Measurements from ENCODE around the gene LRRC53. TPM values are rescaled to one million over a fixed set of nuclear protein-coding genes. Genes with fewer than 3 reads are reported as not detected.

Gene LRRC53
- total and polyA plus RNA-seq, 3 experiments from 2014 or later = not detected

GRCh38 chr1:74526708-74527107 lies 14.3 kb upstream of the LRRC53 start:
- ChIA-PET POLR2A (no interaction called here), CTCF (no interaction called here)
- H3K27ac Mint-ChIP-seq = no peak overlapping the region
- Histone ChIP-seq H3K4me1 (ENCODE audit: insufficient read depth, low read length) (no peaks in the 10 kb centered on the region), H3K36me3 (ENCODE audit: insufficient read depth, low read length) (no peaks in the 10 kb centered on the region), H3K27ac (ENCODE audit: low read depth, low read length) (no peak overlapping the region), H3K9me3 (ENCODE audit: low read length) (no peaks in the 10 kb centered on the region), H3K27me3 (ENCODE audit: insufficient read depth, low read length, poor library complexity, severe bottlenecking) (no peaks in the 10 kb centered on the region), H3K4me3 (ENCODE audit: low read length) (no peak overlapping the region)
- no peak for DNase-seq
- peaks cover 4% of the 10 kb centered on the region in 2 donors for H3K27me3 Mint-ChIP-seq
- no peaks in the 10 kb centered on the region for H3K9me3 Mint-ChIP-seq
- H3K36me3 Mint-ChIP-seq = no peaks in the 10 kb centered on the region
- H3K4me3 Mint-ChIP-seq = no peak overlapping the region
- no peaks in the 10 kb centered on the region for H3K4me1 Mint-ChIP-seq

- Mint-ChIP-seq H3K4me1 (no peaks in the 10 kb centered on the region), H3K9me3 (no peaks in the 10 kb centered on the region), H3K27ac (no peak overlapping the region), H3K4me3 (no peak overlapping the region), H3K36me3 (no peaks in the 10 kb centered on the region), H3K27me3 (peaks cover 7 to 9% of the 10 kb centered on the region in 2 donors)
- no peaks in the 10 kb centered on the region for H3K4me1 ChIP-seq (ENCODE audit: insufficient read depth, low read length)
- H3K27me3 ChIP-seq (ENCODE audit: insufficient read depth, low read length, poor library complexity, severe bottlenecking) = no peaks in the 10 kb centered on the region
- no peak overlapping the region for H3K27ac ChIP-seq (ENCODE audit: low read depth, low read length)
- no peak overlapping the region for H3K4me3 ChIP-seq (ENCODE audit: low read length)
- no peak for DNase-seq
- CTCF ChIA-PET = no interaction called here
- POLR2A ChIA-PET = no interaction called here
- no peaks in the 10 kb centered on the region for H3K9me3 ChIP-seq (ENCODE audit: low read length)
- H3K36me3 ChIP-seq (ENCODE audit: insufficient read depth, low read length) = no peaks in the 10 kb centered on the region
Measured at GRCh38 chr1:74523873-74524480, 11.6 kb upstream of the LRRC53 start.

DNA sequence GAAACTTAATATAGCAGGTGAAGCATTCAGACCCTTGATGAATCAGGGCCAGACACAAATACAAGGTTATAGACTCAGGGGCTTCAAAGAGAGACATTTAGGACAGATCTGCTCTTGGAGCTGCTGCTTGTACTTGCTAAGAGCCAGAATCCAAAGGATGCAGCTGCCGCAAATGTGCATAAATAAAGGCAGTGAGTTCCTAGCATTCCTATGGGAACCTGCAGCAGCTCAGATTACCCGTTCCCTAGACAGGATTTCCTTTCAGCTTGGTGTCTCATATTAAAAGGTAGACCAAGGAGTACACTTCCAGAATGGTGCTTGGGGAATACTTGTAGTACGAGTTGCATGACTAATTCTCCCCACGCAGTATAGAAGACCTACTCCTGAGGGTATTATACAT lies 9.7 kb upstream of the LRRC53 start:
- Mint-ChIP-seq H3K4me3 (no peak overlapping the region), H3K27me3 (peaks cover 6 to 9% of the 10 kb centered on the region in 2 donors), H3K9me3 (no peaks in the 10 kb centered on the region), H3K36me3 (no peaks in the 10 kb centered on the region), H3K27ac (no peak overlapping the region), H3K4me1 (no peaks in the 10 kb centered on the region)
- no peaks in the 10 kb centered on the region for H3K9me3 ChIP-seq (ENCODE audit: low read length)
- no peaks in the 10 kb centered on the region for H3K36me3 ChIP-seq (ENCODE audit: insufficient read depth, low read length)
- CTCF ChIA-PET = no interaction called here
- no peak for DNase-seq
- no peaks in the 10 kb centered on the region for H3K4me1 ChIP-seq (ENCODE audit: insufficient read depth, low read length)
- no peak overlapping the region for H3K4me3 ChIP-seq (ENCODE audit: low read length)
- no peaks in the 10 kb centered on the region for H3K27me3 ChIP-seq (ENCODE audit: insufficient read depth, low read length, poor library complexity, severe bottlenecking)
- no peak overlapping the region for H3K27ac ChIP-seq (ENCODE audit: low read depth, low read length)
- POLR2A ChIA-PET = no interaction called here

GRCh38 chr1:74517599-74518051 lies 5.2 kb upstream of the LRRC53 start:
- no peaks in the 10 kb centered on the region for H3K9me3 ChIP-seq (ENCODE audit: low read length)
- no peak overlapping the region for H3K27ac Mint-ChIP-seq

DNA sequence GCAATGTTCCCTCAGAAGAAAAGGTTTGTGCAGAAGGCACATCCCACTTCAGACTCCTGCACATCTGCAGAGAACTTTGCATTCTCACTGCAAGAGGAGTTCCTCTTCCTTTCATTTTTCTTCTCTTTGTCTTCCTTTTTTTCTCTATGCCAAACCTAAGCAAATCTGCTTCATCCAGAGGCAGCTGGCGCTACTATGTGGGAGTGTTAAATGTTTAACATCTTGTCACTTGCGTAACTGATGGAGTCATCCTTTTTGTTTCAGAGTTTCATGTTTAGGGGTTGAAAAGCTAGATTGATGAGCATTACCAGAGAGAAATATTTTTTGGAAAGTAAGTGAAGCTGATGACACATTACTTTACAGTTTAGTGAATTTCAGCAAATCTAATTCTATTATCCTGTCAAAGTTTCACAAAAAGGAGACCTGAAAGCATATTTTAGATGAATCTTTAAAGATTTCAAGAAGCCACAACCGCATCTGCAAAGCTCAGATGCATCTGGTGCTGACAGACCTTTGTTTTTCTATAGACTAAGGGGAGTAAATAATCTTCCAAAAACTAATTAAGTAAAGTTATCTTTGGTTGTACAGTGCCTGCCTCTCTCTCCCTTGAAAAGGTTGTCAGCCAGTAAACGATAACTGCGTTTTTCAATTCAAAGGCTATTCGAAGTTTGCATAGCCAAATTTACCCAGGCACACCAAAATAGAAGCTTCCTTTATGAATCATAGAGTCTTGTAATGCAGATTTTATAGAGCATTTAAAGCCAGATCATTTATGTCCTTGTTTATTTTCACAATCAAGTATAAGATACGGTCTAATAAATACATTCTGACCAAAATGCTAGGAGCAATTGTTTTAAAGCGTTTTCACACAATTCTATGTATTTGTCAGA lies 1.2 kb upstream of the LRRC53 start:
- H3K27me3 ChIP-seq (ENCODE audit: insufficient read depth, low read length, poor library complexity, severe bottlenecking) = no peaks in the 10 kb centered on the region
- ChIA-PET POLR2A (no interaction called here), CTCF (interaction anchor here (1.1 kb wide), 1 partner anchor 8 kb away, joined by 4 read pairs; no protein-coding TSS in a partner anchor)
- H3K4me3 ChIP-seq (ENCODE audit: low read length) = no peak overlapping the region
- DNase-seq = no peak
- Mint-ChIP-seq H3K4me1 (no peaks in the 10 kb centered on the region), H3K27me3 (no peaks in the 10 kb centered on the region), H3K36me3 (no peaks in the 10 kb centered on the region), H3K9me3 (no peaks in the 10 kb centered on the region), H3K27ac (no peak overlapping the region), H3K4me3 (no peak overlapping the region)
- no peaks in the 10 kb centered on the region for H3K4me1 ChIP-seq (ENCODE audit: insufficient read depth, low read length)
- H3K36me3 ChIP-seq (ENCODE audit: insufficient read depth, low read length) = no peaks in the 10 kb centered on the region
- no peaks in the 10 kb centered on the region for H3K9me3 ChIP-seq (ENCODE audit: low read length)
- no peak overlapping the region for H3K27ac ChIP-seq (ENCODE audit: low read depth, low read length)

More at GRCh38 chr1:74517599-74518051, 5.2 kb upstream of the LRRC53 start:
- no peaks in the 10 kb centered on the region for H3K4me1 Mint-ChIP-seq
- Histone ChIP-seq H3K4me3 (ENCODE audit: low read length) (no peak overlapping the region), H3K27me3 (ENCODE audit: insufficient read depth, low read length, poor library complexity, severe bottlenecking) (no peaks in the 10 kb centered on the region), H3K4me1 (ENCODE audit: insufficient read depth, low read length) (no peaks in the 10 kb centered on the region), H3K27ac (ENCODE audit: low read depth, low read length) (no peak overlapping the region), H3K36me3 (ENCODE audit: insufficient read depth, low read length) (no peaks in the 10 kb centered on the region)
- no peak for DNase-seq
- H3K27me3 Mint-ChIP-seq = peaks cover 3 to 9% of the 10 kb centered on the region in 2 donors
- no peaks in the 10 kb centered on the region for H3K9me3 Mint-ChIP-seq
- H3K4me3 Mint-ChIP-seq = no peak overlapping the region
- CTCF ChIA-PET = no interaction called here
- no peaks in the 10 kb centered on the region for H3K36me3 Mint-ChIP-seq
- POLR2A ChIA-PET = no interaction called here

- Histone ChIP-seq H3K4me3 (ENCODE audit: low read length) (no peak overlapping the region), H3K9me3 (ENCODE audit: low read length) (no peaks in the 10 kb centered on the region), H3K4me1 (ENCODE audit: insufficient read depth, low read length) (no peaks in the 10 kb centered on the region), H3K36me3 (ENCODE audit: insufficient read depth, low read length) (no peaks in the 10 kb centered on the region), H3K27me3 (ENCODE audit: insufficient read depth, low read length, poor library complexity, severe bottlenecking) (no peaks in the 10 kb centered on the region), H3K27ac (ENCODE audit: low read depth, low read length) (no peak overlapping the region)
- CTCF ChIA-PET = no interaction called here
- DNase-seq = no peak
- POLR2A ChIA-PET = no interaction called here
- Mint-ChIP-seq H3K9me3 (no peaks in the 10 kb centered on the region), H3K36me3 (no peaks in the 10 kb centered on the region), H3K27ac (no peak overlapping the region), H3K4me1 (peaks cover 0 to 8% (median 3%) of the 10 kb centered on the region in 3 donors), H3K4me3 (no peak overlapping the region), H3K27me3 (peaks cover 0 to 2% of the 10 kb centered on the region in 2 donors)
Measured at GRCh38 chr1:74508449-74508848, 4.0 kb downstream of the LRRC53 start.

- DNase-seq = no peak
- Mint-ChIP-seq H3K36me3 (no peaks in the 10 kb centered on the region), H3K9me3 (no peaks in the 10 kb centered on the region), H3K27ac (no peak overlapping the region), H3K27me3 (peaks cover 0 to 2% of the 10 kb centered on the region in 2 donors), H3K4me1 (peaks cover 0 to 9% (median 3%) of the 10 kb centered on the region in 3 donors), H3K4me3 (no peak overlapping the region)
- Histone ChIP-seq H3K4me1 (ENCODE audit: insufficient read depth, low read length) (no peaks in the 10 kb centered on the region), H3K4me3 (ENCODE audit: low read length) (no peak overlapping the region), H3K27me3 (ENCODE audit: insufficient read depth, low read length, poor library complexity, severe bottlenecking) (no peaks in the 10 kb centered on the region), H3K36me3 (ENCODE audit: insufficient read depth, low read length) (no peaks in the 10 kb centered on the region), H3K27ac (ENCODE audit: low read depth, low read length) (no peak overlapping the region), H3K9me3 (ENCODE audit: low read length) (no peaks in the 10 kb centered on the region)
- ChIA-PET POLR2A (no interaction called here), CTCF (interaction anchor here (1.1 kb wide), 1 partner anchor 7 kb away, joined by 4 read pairs; no protein-coding TSS in a partner anchor)
Measured at GRCh38 chr1:74505928-74506710, 6.3 kb downstream of the LRRC53 start.
